Measurements from ENCODE around the gene SPO11.
A peak's percentile ranks its signal among the peaks of the same experiment; 100 is the strongest.
"Not testable (repeated sequence)": the region's sequence is repeated elsewhere in the genome, so short reads cannot be mapped to it uniquely, and the experiment has no call there.

SPO11 gene

GRCh38 chr20:57341663-57342062 lies 12.1 kb downstream of the SPO11 start:
- no peak for DNase-seq (ENCODE audit: low read depth)

DNA sequence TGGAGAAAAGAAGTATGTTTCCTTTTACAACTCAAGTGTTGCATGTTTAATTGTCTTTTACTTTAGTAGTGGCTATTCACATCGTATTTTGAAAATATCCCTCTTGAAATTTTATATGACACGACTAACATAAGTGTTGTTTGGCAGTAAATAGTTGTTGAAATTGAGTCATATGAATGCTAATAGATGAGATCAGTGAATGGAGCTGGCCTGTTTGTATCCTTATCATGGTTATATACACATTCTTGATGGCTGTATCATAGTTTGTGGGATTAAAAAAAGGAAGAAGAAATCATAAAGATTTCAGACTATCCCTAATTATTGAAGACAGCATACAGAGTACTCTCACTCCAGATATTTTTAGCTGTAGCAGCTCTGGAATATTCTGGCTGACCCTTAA lies 13.2 kb downstream of the SPO11 start:
- peak; percentile 75 for DNase-seq (ENCODE audit: low read depth)

DNA sequence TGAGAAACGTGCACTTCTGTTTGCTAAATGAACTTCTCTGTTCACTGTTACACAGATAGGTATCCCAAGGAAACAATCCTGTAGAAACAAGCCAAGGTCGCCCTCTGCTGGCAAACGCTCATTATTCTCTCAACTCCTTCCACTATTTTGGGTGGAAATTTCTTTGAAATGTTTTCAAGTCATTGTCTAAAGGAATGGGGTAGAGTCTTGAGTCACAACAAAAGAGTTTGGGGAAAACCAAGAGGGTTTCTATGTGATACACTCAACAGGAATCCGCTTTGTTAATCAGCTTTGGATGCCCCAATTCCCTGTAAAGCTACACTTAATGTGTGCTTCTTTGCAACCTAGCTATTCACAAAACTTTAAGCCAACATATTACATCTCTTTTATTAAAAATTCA lies 16.9 kb downstream of the SPO11 start:
- peak; percentile 84 for DNase-seq (ENCODE audit: low read depth)

GRCh38 chr20:57347393-57347792 lies 17.8 kb downstream of the SPO11 start:
- DNase-seq (ENCODE audit: low read depth): no peak

- not testable (repeated sequence) for DNase-seq (ENCODE audit: low read depth)
These were observed 18.8 kb downstream of the SPO11 start for GRCh38 chr20:57348200-57348921.

DNA sequence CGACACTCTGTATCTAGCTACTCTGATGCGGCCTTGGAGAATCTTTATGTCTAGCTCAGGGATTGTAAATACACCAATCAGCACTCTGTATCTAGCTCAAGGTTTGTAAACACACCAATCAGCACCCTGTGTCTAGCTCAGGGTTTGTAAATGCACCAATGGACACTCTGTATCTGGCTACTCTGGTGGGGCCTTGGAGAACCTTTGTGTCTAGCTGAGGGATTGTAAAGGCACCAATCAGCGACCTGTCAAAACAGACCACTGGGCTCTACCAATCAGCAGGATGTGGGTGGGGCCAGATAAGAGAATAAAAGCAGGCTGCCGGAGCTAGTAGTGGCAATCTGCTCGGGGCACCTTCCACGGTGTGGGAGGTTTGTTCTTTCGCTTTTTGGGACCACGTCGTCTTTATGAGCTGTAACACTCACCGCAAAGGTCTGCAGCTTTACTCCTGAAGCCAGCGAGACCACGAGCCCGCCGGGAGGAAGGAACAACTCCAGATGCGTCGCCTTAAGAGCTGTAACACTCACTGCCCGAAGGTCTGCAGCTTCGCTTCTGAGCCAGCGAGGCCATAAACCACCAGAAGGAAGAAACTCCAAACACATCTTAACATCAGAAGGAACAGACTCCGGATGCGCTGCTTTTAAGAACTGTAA lies 19.4 kb downstream of the SPO11 start:
- DNase-seq (ENCODE audit: low read depth): not testable (repeated sequence)

DNA sequence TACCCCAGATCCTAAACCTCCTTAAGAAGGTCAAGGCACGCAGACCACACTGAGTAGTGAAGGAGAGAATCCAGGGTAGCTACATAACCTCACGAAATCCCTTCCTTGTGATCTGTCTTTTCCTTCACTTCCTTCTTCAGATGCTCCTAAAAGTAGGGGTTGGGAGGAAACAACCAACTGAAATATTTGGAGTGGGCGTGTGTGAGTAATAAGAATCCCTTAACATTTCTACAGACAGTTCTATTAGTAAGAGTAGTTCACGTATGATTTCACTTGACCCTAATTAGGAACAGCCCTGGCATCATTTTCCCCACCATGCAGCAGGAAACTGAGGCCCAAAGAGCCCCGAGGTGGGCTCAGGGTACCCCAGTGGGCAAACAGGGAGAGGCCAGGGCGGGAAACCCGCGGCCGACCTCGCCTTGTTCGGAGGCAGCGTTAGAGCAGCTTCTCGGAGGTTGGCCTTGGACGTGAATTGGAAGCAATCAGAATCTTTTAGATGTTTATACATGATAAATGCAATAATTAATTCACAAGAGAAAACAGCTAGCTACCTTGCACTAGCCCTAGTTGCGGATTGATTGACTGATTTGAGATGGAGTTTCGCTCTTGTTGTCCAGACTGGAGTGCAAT lies 20.6 kb downstream of the SPO11 start:
- peak; percentile 28 for DNase-seq (ENCODE audit: low read depth)

DNA sequence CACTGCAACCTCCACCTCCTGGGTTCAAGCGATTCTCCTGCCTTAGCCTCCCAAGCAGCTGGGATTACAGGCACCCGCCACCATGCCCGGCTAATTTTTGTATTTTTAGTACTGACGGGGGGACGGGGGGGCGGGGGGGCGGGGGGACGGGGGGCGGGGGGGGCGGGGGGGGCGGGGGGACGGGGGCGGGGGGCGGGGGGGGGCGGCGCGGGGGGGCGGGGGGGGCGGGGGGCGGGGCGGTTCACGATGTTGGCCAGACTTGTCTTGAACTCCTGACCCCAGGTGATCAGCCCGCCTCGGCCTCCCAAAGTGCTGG lies 21.1 kb downstream of the SPO11 start:
- DNase-seq (ENCODE audit: low read depth): not testable (repeated sequence)

- DNase-seq (ENCODE audit: low read depth): peak; percentile 97
These were observed 21.6 kb downstream of the SPO11 start, which contains the start of gene RAE1 for GRCh38 chr20:57351042-57351783. Gene RAE1 (plus strand): TSS chr20:57351255. CDS start chr20:57354039, 2,784 bp downstream.

GRCh38 chr20:57352305-57352704 lies 22.7 kb downstream of the SPO11 start:
- no peak for DNase-seq (ENCODE audit: low read depth)

DNA sequence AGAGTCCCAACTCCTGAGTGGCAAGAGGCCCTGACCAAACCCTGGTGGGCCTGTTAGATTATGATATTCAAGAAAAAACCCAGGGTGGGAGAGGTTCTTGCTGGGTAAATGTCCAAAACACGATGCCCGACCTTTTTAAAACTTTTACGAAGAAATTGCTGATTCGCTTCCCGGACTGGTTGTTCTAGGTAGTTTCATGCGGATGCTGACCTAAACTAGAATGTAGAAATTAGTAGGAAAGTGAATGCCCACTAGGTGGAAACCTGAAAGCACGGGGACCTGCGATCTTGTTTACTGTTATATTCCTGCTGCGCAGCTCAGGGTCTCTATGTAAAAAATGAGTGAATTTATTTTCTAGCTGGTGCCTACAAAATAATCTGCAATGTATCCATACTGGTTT lies 23.7 kb downstream of the SPO11 start:
- no peak for DNase-seq (ENCODE audit: low read depth)

GRCh38 chr20:57361517-57361916 lies 31.9 kb downstream of the SPO11 start:
- peak; percentile 94 for DNase-seq (ENCODE audit: low read depth)

DNA sequence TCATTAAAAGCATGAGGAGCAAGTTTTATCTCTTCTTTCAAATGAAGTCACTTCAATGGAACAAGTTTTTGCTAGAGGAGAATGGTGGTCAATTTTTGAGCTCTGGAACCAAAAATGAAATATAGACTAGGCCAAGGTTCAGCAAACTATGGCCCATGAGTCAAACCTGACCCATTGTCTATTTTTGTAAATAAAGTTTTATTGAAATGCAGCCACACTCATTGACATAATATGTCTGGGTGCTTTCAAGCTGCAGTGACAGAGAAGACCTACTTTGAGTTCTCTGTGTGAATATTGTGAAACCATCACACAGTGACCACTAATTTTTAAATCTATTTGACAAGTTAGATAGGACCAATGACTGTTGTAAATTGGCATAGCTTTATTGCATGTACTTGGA lies 34.8 kb downstream of the SPO11 start:
- no peak for DNase-seq (ENCODE audit: low read depth)

- DNase-seq (ENCODE audit: low read depth): no peak
These were observed 40.0 kb downstream of the SPO11 start for GRCh38 chr20:57369596-57369995.

GRCh38 chr20:57370316-57370715 lies 40.7 kb downstream of the SPO11 start:
- no peak for DNase-seq (ENCODE audit: low read depth)

DNA sequence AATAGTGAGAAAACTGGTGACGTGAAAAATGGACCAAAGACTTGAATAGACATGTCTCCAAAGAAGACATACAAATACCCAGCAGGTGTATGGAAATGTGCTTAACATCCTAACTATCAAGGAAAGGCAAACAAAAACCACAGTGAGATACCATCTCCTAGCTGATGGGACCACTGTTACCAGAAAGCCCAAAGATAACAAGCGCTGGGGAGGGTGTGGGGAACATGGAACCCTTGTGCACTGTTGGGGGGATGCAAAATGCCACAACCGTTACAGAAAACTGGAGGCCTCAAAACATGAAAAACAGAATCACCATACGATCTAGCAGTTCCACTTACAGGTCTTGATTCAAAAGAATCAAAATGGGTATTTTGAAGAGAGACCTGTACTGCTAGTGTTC lies 41.8 kb downstream of the SPO11 start:
- no peak for DNase-seq (ENCODE audit: low read depth)

- no peak for DNase-seq (ENCODE audit: low read depth)
These were observed 42.6 kb downstream of the SPO11 start for GRCh38 chr20:57372157-57372556.

GRCh38 chr20:57372581-57373350 lies 43.2 kb downstream of the SPO11 start:
- no peak for DNase-seq (ENCODE audit: low read depth)

- no peak for DNase-seq (ENCODE audit: low read depth)
These were observed 44.8 kb downstream of the SPO11 start for GRCh38 chr20:57374343-57374930.

- DNase-seq (ENCODE audit: low read depth): no peak
These were observed 45.5 kb downstream of the SPO11 start for GRCh38 chr20:57374931-57375651.
